Hindlimb muscle (tissue), 1 donor: Measurements from ENCODE around the gene ENKUR. TPM values are rescaled to one million over a fixed set of nuclear protein-coding genes. Genes with fewer than 3 reads are reported as not detected.
"Not testable (repeated sequence)": the region's sequence is repeated elsewhere in the genome, so short reads cannot be mapped to it uniquely, and the experiment has no call there.

Source experiments
- DNase-seq: peaks from one replicate; pipeline ENCODE4 v3.0.0-alpha.2; 2013
- polyA plus RNA-seq: library from polyadenylated mRNA; unstranded; fragments of 120-200 nt; gene quantifications from one replicate; pipeline ENCODE4 v1.2.1, GENCODE V29; 2013; ENCODE audit not compliant: insufficient read length

Gene ENKUR
- polyA plus RNA-seq, 1 donor: 0.30 TPM

DNA sequence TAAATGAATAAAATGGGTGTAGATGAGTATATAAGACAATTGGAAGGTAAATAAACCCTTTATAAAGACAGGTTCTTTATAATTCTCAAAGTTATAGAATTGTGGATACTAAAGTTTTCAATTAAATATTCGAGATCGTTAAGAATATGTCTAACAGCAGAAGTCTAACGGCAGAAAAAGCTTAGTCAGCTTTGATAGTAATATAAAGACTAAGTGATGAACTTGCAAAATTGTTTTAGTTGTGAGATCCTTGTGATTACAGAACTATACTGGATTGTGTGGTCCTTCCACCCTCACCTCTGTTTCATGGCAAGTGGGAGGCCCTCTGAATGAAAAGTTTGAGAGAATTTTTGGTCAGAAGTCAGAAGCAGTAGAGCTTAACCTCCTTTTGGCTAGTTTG, 2.7 kb upstream of the ENKUR start:
- DNase-seq: no peak

DNA sequence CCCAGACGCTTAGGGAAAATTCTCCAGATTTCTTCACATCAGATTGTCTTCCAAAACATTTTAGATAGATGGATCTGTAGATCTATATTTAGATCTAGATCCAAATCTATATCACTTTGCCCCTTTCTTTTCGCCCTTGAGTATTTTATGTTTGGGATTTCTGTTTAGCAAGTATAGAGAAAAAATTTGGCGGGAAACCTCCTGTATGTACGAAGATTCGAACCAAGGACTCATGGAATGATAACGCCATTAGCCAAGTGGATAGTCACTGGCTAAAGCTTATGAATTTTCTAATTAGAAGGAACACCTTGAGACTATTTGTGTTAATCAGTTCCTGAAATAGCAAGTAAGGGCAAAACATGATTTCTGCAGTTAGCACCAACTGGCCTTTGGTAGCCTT, 1.7 kb upstream of the ENKUR start:
- no peak for DNase-seq

DNA sequence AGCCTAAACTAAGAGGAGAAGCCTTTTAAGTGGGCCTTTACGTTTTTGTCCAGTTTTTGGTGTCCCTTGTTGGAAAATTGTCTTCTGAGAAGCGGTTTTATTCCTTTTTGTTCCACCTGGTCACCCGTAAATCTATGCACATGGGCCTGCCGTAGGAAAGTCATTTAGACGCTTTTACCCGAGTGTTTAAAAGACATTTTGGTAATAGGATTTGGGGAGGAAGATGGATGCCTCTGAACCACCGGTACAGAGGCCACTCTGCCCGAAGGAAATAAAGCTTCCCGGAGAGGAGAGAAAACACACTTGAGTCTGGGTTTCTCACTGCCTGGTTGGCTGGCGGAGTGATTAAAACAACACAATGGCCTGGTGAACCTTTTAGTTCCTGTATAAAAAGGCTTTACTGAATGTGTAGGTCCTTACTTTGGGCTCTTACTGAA, 1.2 kb upstream of the ENKUR start:
- DNase-seq: no peak

DNA sequence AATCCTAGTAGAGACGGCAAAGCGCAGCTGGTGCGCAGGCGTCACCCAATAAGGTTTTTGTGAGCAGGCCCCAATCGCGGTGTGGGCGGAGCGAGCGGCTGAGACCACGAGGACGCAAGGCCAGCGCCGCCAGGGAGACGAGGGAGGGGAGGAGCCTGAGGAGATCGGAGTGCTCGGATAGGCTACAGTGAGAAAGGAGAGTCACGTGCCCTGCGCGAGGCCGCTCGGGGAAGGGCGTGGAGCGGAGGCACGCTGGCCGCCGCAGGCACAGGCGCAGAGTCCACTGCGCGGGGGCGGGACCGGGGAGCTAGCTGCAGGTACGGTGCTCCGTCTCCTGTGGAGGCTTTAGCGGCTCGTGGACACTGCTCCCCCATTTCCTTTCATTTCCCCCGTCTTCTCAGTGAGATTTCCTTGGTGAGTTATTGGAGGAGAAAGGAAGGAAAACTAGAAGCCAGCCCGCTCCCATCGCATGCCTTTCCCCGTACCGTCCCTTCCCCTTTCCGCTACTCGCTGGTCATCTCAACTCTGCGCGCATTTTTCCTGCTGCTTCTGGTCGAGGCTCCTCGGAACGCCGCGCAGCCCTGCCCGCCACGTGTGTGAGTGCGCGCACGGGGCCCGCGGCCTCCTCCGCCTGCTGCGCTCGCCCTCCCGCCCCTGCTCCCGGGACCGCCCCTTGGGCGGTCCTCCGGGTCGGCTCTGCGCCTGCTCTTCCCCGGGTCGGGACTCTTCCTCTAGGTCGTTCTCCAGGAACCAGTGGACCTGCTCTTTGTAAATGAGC, 607 bp upstream of the ENKUR start, which contains the start of gene THNSL1:
Gene THNSL1, plus strand, starts transcription at position 237 of the 778 bp plus-strand sequence. CDS start 6,612 bp downstream, outside the sequence.
- DNase-seq: peak; percentile 99

DNA sequence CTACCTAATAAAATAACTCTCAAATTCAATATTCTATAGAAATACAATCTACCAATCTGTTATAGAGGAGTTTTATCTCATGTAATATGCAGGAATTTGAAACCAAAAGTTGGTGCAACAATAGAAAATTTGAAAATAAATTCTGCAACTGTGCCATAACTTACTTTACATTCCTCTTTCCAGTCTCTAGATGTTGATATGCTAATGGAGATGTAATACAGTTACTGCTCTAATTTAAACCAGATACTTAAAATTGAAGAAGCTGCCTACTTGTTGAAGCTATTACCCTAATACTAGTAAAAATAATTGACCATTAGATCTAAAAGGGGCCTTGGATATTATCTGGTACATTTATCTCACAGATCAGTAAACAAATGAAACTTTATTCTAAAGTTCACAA, 1.4 kb downstream of the ENKUR start:
- DNase-seq: no peak

DNA sequence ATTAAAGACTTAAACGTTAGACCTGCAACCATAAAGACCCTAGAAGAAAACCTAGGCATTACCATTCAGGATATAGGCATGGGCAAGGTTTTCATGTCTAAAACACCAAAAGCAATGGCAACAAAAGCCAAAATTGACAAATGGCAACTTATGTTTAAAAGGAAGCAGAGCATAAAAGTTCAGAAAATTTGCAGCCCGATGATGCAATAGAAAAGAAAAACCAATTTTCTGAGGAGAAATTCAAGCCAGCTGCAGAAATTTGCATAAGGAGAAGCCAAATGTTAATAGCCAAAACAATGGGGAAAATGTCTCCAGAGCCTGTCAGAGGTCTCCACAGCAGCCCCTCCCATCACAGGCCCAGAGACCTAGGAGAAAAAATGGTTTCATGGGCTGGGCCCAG, 4.4 kb downstream of the ENKUR start:
- DNase-seq: not testable (repeated sequence)

DNA sequence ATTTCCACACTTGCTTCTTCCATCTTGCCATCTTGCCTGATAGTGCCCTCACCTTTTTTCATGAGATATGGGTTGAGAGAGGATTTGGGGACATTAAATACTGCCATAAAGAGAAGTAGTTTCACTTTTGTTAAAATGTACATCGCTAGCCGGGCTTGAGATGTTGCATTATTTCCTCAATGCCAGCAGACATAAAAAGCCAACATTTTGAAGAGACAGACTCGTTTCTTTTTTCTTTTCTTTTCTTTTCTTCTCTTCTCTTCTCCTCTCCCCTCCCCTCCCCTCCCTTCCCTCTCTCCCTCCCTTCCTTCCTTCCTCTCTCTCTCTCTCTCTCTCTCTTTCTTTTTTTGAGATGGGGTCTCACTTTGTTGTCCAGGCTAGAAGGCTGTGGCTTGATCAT, 17.9 kb downstream of the ENKUR start:
- DNase-seq: no peak

DNA sequence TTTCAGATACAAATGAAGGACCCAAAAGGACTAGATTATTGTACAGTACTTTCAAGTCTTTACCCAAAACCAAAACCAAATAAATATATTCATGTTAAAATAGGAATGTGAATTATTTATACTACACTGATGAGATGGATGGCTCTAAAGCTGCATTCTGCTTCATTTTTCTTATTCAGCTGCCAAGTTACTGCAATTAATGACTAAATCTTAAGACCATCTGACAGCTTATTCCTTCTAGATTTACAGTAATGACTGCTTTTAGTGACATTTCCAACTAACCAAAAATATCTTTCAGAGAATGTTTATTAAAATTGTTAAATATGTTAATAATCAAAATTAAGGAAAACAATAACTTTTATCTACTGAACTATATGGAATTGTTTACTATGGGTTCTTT, 20.9 kb downstream of the ENKUR start:
- DNase-seq: no peak

DNA sequence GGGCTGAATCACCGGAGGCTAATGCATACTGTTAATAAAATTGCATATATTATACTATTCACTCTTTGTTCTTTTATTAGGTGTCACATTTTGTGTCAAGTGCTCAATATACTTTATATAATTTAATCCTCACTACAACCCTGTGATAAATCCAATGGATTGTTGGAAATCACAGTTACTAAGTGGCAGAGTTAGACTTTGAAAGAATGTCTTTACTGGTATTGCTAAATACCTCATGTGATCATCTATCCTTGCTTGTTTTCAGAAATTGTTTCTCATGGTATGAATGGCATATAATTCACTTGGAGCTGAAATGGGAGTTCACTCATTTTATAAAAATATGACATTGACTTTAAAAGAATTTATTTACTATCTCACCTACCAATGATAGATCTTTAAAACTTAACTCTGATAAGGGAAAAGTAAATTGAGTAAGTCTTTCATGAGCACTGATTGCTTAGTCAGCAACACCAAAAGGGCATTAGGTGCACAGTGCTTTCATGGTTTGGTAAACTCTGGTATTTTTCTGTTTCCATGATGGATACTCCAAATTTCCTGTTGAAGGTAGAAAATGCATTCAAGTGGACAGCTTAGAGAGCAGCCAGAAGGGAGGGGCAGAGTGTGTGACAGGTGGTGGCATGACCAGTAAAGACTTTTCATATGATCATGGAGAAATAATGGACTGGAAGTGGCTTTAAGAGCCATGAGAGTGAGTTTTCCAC, 22.6 kb downstream of the ENKUR start:
- DNase-seq: no peak

DNA sequence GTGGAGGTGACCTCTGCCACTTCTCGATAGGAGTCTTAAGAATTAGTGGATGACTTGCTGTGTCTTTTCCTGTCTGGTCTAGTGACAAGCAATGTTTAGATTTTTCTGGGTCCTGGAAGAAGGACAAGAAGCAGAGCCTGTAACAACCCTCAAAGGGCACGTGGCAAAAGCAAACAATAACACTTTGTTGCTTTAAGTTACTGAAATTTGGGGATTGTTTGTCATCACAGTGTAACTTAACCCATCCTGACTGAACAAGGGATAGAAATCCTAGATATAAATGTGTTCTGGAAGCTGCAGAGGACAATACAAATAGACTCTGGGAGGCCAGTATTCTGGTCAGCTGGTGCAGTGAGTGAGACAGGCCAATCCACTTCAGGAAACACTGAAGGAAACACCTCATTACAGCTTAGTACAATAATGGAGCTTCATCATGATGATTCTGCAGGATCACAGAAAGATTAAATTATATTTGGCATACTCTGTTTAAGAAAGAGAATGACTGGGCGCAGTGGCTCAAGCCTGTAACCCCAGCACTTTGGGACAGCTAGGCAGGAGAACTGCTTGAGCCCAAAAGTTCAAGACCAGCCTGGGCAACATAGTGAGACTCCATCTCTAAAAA, 23.3 kb downstream of the ENKUR start:
- no peak for DNase-seq

DNA sequence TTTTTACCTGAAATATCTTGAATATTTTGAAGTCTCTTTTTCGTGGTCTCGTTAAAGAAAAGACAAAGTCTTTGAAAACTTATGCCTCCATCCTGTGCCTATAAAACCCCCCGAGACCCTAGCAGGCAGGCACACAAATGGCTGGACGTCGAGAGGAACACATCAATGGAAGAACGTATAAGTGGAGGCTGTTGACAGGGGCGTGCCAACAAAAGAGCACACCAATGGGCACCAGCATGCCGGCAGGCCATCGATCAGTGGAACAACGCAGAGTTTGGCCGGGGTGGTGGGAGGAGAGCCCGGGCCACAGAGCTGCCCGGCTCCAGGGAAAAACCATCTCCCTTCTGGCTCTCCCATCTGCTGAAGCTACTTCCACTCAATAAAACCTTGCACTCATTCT, 24.7 kb downstream of the ENKUR start:
- DNase-seq: no peak

DNA sequence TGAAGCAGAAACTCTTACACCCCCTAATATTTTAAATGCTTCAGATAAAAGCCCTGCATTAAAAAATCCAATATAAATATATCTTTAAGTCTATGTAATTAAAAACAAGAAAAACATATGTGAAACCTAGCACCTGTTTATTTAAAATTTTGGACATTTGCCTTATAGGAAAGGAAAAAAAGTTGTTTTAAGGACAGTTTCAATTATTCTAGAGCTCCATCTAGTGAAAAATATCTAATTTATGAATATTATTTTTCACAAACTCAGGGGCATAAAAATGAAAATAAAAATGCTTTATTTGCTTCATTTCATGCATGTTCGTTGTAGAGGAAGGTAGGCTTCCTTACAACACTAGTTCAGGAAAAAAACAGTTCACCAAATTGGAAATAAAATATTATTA, 26.1 kb downstream of the ENKUR start:
- DNase-seq: no peak

DNA sequence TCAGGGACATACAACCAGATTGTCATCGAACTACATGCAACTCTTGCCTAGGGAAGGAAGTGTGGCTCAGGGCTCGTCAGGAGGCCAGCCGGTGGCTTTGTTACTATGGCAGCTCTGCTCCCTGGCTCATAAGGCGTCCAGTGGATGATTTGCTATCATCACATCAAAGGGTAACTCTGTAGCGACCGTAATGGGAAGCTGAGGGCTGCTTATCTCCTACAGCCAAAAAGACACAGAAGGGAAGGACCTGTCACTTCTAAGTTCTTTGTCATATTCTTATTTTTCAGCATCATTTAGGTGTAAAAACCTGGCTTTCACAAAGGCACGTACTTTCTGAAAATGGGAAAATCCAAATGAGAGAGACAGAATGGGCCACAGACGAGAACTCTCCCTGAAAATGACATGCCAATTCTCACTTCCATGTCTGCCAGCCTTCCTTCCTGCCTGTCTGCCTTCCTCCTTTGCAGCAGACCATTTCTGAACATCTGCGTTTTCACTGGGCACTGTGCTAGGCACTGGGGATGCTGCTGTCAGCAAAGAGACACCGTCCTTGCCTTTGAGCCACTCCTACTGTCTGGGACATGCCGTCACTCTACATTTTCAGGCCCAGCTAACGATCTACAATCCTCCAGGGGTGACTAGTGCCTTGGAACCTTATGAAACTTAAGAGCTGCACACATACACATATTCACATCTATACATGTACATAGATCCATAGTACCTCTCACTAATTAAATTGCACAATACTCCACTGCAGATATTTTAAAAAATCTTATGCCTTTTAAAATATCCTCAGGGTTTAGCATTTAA, 26.9 kb downstream of the ENKUR start:
- no peak for DNase-seq

DNA sequence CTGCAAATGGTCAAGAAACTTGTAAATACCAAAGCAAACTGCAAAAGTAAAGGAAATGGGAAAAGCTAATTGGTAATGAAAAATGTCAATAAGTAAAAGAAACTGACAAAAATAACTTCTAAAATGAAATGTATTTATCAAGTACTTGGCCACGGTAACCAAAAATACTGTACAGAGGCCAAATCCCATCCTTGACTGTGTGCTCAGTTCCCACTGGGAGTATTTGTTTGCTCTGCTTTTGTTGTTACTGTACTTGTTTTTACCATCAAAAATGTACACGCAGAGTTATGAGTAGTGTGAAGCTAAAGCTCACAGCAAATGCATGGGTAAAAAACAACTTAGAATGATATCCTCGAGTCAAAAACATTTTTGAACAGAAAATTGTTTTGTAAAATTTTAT, 31.1 kb downstream of the ENKUR start:
- DNase-seq: peak; percentile 40

DNA sequence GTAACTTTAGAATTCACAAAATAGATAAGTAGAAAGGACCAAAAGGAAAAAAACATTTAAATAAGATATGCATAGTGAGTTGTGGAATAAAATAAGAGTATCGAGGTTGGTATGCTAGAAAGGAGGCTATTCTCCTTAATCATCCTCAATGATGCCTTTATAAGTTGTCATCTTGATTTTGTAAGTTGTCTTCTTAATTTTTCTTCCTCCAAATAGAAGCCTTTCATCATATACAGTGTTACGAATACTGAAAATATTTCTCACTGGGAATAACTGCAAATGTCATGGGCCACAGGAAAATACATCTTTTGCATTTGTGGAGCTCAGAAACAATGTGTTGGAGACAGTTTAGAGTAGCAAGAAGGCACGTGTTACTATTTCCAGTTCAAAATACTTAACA, 32.0 kb downstream of the ENKUR start:
- DNase-seq: no peak

DNA sequence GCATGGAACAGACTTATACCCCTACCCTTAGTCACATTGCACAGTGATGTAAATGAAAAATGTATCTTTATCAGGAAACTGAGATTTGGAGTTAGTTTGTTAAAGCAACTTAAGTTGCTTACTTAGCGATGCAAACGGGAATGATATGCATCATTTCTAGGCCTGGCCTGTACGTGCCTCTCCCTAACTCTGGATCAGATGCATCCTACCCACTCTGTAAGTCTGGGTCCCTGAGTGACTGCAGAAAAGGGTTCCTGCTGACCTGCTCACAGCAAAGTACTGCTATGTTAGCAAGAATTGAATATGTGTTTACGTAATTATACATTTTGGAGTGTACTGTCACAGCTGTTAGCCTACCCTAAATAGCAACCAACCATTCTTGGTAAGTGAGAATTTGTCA, 32.8 kb downstream of the ENKUR start:
- no peak for DNase-seq

DNA sequence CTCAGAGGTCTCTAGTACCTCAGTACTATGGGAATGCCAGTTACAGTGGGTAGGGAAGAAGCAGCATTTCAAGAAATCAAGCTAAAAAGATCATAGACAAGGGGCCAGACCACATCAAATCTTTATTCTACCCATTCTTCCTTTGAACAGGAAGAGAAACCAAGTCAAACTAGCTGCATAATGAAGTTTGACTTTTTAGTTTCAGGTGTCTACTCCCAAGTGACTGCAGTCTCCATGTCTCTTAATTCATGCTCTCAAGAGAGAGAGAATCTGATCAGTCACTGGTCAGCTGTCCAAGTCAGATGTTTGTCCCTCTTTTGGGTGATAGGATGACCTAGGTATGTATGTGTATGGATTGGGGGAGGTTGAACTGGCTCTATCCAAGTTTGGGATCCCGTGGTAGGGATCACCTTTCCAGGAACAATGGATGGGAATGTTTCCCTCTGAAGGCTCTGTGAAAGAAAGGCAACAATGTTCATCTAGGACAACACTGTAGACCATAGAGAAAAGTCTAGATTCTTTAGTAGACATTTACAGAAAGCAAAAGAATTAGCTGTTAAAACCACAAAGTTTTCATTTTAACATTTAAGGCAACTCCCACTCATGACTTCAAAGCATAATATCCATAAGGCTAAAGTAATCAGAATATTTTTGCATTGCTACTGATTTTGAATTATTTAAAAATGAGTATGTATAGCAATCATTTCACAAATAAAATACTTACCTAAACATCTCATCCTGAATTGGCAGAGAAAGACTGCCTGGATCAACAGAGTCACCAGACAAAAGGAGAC, 33.4 kb downstream of the ENKUR start:
- no peak for DNase-seq

DNA sequence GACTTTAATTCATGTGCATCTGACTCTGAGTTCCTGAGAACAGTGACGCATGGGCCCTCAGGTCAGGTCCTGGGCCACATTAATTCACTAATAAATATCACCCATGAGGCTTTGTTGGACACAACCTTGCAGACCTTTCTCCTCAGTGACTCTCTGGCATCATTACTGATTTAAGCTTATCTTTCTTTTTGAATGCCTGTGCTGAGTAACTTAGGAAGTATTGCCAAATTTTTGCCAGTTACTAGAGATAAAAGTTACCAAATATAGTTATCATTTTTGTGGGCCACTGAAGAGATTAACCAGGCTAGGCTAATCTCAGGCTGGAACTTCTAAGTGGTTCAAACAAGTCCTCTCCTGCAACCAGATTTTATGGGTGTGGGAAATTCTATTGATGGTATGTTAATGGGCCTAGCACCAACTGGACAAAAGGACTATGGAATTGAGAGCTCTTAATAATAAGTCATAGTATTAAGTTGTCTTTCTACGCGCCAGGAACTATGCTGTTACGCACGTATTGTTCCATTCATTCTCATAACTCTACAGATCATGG, 34.7 kb downstream of the ENKUR start:
- no peak for DNase-seq

DNA sequence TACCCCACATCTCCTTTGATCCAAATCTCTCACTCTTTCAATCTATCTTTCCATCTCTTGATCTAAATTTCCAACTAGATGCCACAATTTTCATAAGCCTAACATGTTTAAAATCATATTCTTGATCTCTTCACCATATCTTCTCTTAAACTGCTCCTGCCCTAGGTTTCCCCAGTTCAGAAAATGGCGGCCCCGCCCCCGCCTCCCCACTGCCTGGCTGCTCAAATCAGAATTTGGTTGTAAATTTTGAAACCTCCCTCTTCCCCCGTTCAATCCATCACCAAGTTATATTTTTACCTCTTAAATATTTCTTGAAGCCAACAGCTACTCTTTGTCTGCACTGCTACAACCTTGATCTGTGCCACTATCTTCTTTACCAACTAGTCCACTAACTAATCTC, 36.3 kb downstream of the ENKUR start:
- DNase-seq: no peak

DNA sequence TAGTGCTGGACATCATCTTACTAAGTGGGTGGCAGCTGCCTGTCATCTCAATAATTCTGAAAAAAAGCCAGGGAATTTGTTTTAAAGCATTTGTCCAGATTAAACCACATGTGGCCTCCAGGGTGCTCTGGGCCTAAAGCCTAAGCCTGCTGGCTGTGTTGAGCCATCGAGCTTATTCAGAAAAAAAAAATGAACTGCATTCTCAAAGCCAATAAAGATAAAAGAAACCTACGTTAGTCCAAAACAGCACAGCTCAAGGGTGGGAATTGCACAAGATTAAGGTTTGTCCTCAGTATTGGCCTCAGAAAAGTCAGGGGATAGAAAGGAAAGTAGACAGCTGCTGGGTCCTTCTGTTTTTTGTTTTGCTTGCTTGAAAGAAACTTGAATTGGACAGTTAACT, 41.0 kb downstream of the ENKUR start:
- peak; percentile 74 for DNase-seq

DNA sequence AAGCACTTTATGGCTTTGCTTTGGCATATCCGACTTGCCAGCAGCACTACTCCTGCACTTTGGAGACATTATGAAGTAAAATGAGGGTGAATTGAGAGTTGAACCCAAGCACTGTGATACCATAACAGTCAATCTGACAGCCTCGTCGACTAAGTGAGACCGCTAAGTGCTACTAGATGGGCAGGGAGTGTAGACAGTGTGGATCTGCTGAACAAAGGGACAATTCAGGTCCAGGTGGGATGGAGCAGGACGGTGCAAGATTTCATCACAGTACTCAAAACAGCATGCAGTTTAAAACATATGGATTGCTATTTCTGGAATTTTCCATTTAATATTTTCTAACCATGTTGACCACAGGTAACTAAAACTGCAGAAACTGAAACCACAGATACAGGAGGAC, 42.8 kb downstream of the ENKUR start:
- no peak for DNase-seq

DNA sequence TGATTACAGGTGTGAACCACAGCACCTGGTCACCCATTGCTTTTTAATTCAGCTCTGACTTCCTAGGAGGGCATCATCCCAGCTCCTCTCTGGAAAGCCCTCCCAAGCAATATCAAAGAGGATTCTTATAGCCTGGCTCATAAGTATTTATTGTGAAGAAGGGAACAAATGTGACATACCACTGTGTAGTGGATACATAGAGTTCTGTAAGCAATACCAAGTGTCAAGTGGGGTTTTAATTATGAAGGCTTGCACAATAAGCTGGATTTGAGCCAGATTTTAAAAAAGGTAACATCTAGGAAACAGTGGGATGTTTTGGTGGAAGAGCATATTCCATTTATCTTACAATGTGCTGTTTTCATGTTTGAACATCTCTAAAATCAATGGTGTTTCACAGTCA, 44.6 kb downstream of the ENKUR start:
- DNase-seq: no peak
